NCI-H1092 (cell line): ENCODE data around the gene RPS6KA2.
"Not testable (repeated sequence)": the region's sequence is repeated elsewhere in the genome, so short reads cannot be mapped to it uniquely, and the experiment has no call there.

Experiments
- DNase-seq: peaks from one replicate; lab custom pipeline; 2025; lab: John Stamatoyannopoulos, UW

RPS6KA2 gene

DNA sequence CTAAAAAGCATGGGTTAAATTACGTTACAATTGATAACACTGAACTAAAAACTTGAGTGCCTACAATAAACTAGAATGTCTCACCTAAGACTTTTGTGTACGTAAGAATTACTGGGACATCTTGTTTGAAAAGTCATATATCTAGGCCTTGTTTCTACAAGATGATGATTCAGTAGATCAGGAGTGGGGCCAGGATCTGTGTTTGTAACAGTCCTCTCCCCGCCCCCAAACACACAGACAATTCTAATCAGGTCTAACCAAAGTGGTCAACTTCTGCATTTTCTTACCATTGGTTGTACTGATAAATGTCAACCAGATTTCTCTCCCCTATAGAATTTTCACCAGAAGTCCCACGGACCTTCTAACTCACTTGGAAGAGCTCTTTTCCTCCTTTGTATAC lies 97.5 kb downstream of the RPS6KA2 start:
- DNase-seq: no peak

DNA sequence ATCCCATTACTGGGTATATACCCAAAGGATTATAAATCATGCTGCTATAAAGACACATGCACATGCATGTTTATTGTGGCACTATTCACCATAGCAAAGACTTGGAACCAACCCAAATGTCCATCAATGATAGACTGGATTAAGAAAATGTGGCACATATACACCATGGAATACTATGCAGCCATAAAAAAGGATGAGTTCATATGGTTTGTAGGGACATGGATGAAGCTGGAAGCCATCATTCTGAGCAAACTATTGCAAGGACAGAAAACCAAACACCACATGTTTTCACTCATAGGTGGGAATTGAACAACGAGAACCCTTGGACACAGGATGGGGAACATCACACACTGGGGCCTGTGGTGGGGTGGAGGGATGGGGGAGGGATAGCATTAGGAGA lies 98.0 kb downstream of the RPS6KA2 start:
- not testable (repeated sequence) for DNase-seq

DNA sequence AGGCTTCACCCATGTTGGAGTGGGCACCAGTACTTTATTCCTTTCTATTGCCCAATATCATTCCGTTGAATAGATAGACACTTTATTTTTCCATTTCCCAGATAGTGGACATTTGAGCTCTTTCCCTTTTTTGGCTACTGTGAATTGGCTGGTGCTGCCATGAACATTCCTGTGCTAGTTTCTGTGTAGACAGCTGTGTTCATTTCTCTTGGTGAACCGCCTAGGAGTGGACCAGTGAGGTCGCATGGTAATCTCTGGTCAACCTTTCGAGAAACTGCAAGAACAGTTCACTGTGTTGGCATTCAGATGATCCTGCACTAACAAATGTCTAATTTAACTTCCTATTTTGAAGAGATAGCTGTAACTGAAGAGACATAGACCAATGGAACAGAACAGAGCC lies 99.2 kb downstream of the RPS6KA2 start:
- DNase-seq: no peak

DNA sequence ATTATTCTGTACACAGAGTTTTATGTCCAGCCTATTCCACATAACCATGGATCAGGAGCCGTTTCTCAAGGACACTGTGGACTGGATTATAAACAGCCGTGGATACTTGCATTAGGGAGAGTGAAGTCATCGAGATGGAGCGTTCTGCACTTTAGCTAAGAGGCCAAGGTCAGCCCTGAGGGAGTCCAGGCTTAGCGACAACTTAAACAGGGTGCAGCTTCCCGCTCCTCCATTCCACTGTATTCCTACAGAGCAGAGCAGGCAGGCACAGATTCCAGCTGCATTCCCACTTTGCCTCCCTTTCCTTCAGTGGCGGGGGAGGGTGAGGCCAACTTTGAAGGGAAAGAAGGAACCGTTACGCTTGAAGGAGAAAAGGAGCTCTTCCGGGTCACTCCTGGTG lies 100.1 kb downstream of the RPS6KA2 start:
- no peak for DNase-seq

DNA sequence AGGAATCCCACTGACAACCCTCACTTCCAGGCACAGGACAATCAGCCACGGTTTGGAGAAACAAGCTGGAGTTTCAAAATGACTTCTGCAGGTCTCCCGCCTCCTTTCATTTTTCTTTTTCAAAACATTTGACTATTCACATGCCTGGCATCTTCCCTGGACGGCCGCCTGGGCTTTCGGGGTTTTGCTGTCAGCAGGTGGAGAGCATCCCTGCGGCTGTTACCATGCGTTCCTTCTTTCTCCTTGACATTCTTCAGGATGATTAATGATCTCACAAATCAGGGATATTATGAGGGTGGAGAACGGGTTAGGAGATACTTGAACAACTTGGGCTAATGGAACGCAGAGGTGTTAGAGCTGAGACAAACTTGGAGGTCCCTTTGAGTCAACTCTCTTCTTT lies 101.5 kb downstream of the RPS6KA2 start:
- DNase-seq: no peak

DNA sequence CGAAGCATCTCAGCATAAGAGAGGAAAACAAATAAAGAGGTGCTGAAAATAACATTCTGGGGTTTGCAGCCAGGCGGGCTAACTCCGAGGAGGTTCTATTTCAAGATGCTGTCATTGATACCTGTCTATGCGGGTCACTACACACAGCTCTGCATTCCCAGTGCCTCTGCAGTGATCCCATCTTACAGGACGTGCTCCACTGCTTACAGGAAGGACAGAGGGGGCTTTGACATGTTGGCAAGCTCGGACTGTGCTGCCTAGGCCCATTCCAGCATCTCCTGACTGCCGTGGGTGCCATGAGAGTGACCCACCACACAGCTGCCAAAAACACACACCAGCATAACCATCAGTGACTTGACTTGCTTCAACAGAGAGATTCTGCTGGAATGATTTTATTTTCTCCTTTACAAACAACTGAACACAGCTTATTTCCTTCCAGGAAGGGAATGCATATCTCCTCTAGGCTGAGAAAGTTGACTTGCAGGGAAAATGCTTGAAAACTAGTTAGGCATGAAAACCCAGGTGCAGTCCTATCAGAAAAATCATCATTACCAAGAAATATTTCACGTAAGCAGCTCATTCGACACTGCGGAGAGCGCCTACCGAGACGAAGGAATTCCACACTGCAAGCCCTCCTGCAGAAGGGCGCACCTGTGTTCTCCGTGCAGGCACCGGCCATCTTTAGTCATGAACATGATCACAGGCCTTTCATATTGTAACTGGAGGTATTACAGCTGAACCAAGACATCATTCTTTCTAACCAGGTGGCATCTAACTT lies 103.1 kb downstream of the RPS6KA2 start:
- DNase-seq: no peak

DNA sequence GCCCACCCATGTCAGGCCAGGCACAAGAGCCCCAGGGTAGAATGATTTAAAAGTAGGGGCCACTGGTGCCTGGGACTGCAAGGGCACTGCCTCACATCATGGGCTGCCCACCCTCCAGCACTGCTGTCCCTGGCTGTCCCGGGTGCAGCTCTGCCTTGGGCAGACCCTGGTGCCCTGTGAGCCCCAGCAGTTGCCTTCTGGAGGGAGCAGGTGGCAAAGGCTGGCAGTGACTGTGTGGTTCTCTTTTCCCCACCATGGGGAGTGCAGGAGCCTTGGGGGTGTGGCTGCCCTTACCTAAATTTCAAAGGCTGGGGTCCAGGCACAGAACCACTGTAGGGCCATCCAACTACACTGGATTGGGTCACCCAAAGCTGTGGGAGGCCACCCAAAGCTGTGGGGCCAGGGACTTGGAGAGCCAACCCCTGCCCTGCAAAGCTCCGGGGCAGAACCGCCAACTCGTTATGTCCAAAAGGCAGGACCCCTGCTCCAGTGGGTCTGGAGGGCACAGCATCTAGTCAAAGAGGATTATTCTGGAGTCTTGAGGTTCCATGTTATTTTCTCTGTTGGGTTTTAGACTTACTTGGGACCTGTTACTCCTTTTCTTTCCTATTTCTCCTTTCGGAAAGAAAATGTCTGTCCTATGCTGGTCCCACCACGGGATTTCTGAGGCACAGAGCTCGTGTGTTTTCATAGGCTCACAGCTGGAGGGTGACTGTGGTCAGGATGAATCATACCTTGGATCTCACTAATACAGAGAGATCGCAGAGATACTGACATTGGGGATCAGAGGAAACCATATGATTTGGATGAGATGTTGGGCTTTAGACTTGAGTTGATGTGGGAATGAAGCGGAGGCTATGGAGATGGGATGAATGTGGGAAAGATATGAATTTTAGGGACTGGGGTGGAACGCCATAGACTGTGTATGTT lies 105.9 kb downstream of the RPS6KA2 start:
- no peak for DNase-seq

DNA sequence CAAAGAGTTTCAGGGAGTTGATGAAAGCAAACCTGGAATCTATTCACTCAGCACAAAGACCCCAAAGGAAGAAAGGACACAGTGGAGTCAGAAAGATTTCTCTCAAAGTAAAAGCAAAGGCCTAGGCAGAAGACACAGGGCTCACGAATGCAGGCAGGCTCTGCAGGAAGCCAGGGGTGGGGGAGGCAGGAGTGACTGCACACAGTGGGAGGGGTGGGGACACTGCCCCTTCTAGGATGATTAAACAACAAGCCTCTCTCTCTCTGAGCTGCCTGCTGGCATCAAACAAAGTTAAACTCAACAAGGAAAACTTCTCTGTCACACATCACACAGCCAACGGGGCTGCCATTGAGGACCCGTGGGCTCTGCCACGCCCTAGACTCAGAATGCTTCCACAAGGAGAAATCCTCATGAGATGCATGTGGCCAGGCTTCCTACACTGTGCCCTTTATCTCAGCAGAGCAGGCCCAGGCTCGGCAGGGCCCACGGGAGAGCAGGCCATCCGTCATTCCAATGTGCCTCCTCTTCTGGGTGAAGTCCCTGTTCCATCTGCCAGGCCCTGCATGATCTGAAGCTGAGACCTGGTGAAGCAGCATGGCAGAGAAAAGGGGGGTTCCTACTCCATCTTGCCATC lies 110.7 kb downstream of the RPS6KA2 start:
- DNase-seq: no peak

DNA sequence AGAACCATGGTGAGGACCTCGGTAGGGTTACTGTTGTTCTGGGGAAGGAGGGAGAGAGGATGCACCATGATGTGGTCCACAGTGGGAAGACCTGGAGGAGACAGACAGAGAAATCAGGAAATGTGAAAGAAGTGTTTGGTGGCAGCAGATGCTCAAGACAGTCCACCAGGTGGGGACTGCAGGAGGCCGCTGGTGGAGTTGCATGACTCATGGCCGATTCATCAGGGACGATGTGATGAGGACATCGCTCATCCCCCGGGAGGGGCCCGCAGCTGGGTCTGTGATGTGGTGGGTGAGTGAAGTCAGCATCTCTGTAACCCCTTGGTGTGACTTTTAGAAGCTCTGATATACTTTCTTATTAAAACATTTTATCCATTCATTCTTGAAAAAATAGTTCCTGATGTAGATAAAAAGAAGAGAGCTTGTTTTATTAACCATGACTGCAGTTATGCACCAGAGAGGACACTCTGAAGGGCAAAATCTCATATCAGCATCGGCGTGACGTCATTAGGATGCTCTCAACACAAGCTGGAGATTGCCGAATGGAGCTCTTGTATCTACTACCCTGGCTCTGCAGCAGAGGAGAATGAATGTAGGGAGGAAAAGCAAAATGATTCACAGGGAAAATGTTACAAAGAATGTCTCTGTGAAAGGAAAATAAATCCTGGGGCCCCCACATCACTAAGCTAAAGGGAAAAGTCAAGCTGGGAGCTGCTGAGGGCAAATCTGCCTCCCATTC lies 111.8 kb downstream of the RPS6KA2 start:
- no peak for DNase-seq

DNA sequence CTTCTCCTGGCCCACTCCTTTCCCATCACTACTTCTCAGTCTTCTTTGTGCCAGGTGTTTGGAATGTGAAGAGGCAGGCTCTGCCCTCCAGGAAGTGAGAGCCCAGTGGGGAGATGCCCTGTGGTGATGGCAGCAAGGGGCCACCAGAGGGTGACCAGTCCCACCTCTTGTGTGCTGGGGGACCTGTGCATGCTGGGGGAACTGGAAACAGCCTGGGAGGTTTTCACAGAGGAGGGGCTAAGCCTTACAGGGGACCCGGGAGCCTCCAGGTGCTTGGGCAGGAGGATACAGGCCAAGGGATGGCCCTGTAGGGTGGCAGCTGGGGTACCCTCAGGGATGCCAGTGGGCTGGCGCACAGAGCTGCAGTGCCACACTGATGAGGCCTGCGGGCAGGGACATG lies 112.9 kb downstream of the RPS6KA2 start:
- DNase-seq: no peak

DNA sequence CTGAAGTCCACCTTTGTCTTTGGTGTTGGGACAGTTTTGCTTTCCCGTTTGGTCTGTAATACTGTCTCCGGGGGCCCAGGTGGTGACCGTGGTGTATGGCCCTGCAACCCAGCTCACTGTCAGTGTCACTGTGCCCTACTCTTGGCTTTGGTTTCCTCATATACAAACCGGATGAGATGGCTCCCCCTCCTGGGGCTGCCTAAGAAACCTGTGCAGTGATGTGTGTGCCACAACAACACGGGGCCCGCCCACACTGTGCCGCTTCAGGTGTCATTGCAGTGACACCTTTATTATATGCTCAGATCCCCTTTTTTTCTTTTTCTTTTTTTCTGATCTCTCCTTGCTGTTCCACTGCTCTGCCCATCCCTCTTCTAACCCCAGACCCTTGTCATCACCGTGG lies 114.5 kb downstream of the RPS6KA2 start:
- DNase-seq: no peak

DNA sequence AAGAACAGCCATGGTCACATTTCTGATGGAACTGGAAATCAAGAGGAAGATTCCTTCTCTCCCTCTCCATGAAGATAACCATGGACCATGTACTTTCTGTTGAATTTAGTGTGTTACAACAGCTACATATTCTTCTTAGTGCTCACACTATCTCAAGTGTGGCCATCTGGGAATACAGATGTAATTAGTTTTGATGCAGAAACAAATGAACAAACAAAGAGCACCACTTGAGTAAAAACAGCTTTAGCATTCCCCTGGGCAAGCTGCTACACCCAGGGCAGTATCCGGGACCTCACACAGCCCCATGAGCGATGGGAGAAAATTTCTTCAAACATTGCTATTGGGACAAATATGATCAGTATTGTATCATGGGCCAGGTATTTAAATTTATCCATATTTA lies 115.7 kb downstream of the RPS6KA2 start:
- DNase-seq: no peak

DNA sequence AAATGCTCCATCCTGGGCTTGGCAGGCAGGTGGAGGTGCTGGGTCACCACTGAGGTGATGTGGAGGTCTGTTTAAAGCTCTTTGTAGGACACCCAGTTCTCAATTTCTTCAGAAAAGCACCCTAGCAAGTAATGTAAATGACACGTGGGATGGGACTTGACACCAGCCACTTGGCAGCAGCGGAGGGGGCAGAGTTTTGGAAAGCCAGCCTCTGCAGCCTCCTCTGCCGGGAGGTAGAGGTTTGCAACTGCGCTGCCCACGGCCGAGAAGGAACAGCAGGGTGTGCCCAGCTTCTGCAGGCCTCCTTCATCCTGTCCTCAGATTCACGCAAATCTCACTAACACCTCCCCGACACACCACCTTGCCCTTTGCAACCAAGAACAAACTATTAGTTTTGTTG lies 117.9 kb downstream of the RPS6KA2 start:
- no peak for DNase-seq

DNA sequence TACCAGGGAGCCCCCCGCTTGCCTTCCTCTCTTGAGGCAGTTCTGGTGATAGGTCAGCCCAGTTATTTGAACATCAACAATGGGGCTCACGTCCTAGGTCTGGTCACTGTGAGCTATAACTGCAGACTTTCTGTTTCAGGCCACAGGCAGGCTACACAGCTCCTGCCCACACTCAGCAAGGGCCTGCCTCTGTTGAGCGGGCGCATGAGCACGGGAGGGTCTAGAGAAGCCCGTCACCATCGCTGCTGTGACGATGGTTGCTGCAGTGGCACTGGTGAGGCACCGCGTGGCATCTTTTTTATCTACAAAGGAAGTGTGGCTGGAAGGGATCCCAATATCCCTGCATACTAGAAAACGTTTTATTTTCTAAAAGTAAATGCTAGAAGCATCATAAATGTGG lies 118.3 kb downstream of the RPS6KA2 start:
- no peak for DNase-seq

DNA sequence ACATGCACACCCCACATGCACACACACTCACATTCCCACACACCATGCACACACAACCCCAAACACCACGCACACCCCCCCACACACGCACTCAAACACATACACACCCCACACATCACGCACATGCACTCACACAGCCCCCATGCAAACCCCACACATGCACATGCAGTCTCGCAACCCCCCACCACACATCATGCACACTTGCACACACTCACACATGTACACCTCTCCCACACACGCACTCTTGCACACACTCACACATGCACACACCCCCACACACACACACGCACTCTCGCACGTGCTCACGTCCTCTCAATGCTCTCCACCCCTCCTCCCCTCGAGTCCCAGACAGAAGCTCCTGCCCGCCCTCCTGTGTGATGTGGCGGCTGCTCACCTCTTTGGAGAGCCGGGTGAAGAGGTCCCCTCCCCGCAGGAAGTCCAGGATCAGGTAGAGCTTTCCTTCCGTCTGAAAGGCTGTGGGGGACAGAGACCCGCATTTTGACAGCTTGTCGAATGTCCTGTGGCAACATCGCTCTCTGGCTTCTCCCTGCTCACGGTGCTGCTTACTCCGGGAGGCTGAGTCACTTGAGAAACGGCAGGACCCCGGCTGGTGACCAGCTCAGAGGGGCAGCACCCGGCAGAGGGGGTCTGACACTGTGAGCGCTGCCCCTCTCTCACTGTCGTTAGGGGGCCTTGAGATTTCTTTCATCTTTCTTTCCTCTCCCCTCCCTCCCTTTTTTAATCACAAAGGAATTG lies 119.1 kb downstream of the RPS6KA2 start:
- no peak for DNase-seq

DNA sequence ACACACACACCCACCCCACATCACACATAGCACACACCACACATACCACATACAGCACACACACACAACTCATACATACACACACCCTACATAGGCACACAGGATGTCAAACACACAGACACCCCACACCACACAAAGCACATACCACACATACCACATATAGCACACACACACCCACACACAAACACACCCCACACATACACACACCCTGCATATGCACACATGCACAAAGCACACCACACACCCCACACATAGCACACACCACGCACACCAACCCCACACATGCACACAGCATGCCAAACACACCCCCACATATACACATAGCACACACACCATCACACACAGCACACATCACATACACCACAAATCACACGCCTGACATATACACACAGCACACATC lies 119.7 kb downstream of the RPS6KA2 start:
- DNase-seq: no peak

DNA sequence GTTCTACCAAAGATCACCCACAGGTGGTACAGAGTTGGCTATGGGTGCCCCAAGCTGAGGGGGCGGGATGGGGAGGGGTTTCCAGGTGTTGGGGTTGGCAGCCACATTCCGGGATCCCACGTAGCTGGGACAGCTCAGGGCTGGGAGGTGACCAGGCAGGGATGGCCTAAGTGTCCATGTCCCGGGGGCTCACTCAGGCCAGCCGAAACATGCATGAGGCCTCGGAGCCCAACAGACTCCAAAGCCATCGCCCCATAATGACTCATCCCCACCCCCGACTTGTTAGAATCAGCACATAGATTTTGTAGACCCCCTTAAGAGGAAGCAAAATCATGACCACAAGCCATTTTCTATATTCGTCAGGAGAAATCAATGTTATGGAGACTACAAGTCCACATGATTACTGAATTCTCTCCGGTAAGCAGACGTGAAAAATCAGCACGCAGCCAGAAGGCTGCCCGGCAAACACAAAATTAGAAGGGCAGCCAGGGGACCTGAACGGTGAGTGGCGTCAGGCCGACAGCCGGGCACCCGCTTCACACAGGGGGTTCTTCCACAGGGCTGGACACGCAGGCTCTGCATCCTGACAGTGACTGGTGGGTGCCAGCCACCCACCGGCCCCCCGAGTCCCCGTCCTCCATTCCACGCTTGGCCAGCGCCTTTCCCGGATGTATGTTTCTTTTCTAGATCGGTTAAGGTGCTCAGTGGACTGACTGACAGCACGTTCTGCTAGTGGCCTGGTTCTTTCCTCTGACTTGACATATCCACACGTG lies 121.7 kb downstream of the RPS6KA2 start:
- no peak for DNase-seq

DNA sequence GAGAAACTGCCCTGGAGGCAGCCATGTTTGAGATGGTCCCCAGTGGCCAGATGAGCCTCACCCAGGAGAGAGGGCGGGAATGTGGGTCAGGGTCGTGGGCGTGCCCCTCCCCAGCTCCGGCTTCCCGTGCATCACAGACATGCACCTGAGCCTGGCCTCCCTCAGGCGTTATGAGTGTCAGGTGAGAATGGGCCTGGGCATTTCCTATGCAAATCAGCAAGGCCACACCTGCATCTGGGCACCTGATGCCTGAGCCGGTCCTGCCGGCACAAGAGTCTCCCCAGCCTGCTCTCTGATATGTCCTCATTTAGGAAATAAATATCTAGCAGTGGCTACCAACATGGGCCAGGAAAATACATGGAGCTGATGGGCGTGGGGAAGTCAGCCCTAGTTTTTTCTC lies 123.0 kb downstream of the RPS6KA2 start:
- DNase-seq: no peak

DNA sequence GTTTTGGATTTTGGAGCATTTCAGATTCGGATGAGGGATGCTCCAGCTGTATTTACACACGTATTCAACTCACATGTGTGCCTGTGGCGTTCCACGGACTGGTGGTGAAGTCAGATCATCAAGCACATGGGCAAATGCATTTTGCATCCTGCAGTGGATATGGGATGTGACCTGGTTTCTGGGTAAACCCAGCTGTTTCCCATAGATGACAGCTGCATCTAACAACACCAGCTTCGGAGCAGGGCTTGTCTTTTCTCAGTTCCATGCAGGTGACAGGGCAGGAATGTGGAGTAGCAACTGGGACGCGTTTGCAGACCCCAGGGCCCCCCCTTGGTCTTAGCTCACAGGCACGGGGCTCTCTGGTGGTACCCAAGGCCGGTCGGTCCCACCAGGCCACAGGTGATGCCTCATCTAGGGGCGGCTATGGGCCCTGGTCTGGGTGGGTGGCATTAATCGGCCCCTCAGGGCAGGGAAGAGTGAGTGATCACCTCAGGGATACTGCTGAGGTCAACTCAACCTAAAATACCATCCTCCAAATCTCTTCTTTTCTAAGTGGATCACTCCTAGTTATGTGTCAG lies 123.8 kb downstream of the RPS6KA2 start:
- DNase-seq: no peak

DNA sequence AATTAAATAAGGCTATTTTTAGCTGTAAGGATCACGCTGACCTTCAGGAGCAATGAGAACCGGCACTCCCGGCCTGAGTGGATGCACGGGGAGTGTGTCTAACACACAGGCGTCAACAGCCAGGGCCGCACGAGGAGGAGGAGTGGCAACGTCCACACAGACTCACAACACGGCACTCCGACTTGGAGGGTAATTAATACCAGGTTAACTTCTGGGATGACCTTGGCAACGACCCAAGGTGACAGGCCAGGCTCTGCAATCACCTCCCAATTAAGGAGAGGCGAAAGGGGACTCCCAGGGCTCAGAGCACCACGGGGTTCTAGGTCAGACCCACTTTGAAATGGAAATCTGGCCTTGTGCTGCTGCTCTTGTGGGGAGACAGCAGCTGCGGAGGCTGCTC lies 124.6 kb downstream of the RPS6KA2 start:
- DNase-seq: no peak
